AG04450 (cell line): Measurements from ENCODE around the gene DKKL1. TPM values are rescaled to one million over a fixed set of nuclear protein-coding genes. Genes with fewer than 3 reads are reported as not detected.

ENCODE experiments used
- CTCF ChIA-PET: fragments of 300-600, 350-600 bp; formaldehyde crosslinking; extraction: SDS; loops from one replicate; lab custom pipeline; 2022; ENCODE audit warnings: antibody characterized with exemption, inconsistent platforms; lab: Charles Lee
- POLR2A ChIA-PET: fragments of 350-600 bp; formaldehyde crosslinking; extraction: SDS; loops from one replicate; lab custom pipeline; 2021; ENCODE audit warnings: antibody characterized with exemption, inconsistent platforms; lab: Yijun Ruan, JAX
- DNase-seq: peaks from one replicate; pipeline ENCODE4 v3.0.0-alpha.2; 2011; ENCODE audit warnings: low read depth, low spot score
- H3K27ac ChIP-seq: one replicate; pipeline ENCODE4 v1.5.1; 2012; ENCODE audit warnings: low read depth, low read length, control low read depth
- H3K27me3 ChIP-seq: one replicate; pipeline ENCODE4 v1.6.0; 2012; ENCODE audit warnings: low read length; ENCODE audit not compliant: control insufficient read depth, insufficient read depth
- H3K4me3 ChIP-seq: 2 replicates; pipeline ENCODE4 v1.5.1; 2011; ENCODE audit warnings: mild to moderate bottlenecking, low read depth, low read length, control low read depth
- H3K9me3 ChIP-seq: 2 replicates; pipeline ENCODE4 v1.5.1; 2012; ENCODE audit warnings: low read length; ENCODE audit not compliant: control insufficient read depth, insufficient read depth
- polyA plus RNA-seq: library from polyadenylated mRNA; depleted of rRNA; stranded (reverse); fragments of >200 nt; gene quantifications from 2 replicates; pipeline ENCODE4 v1.2.3, GENCODE V29; 2011
- TF ChIP-seq, protein P1 (sequence below): IDR thresholded peaks from 2 replicates; pipeline ENCODE4 v1.5.1; 2011; ENCODE audit warnings: low read depth, low read length, control low read depth, inconsistent platforms

DKKL1 gene
- polyA plus RNA-seq, 1 experiment, result 0.14 TPM

DNA sequence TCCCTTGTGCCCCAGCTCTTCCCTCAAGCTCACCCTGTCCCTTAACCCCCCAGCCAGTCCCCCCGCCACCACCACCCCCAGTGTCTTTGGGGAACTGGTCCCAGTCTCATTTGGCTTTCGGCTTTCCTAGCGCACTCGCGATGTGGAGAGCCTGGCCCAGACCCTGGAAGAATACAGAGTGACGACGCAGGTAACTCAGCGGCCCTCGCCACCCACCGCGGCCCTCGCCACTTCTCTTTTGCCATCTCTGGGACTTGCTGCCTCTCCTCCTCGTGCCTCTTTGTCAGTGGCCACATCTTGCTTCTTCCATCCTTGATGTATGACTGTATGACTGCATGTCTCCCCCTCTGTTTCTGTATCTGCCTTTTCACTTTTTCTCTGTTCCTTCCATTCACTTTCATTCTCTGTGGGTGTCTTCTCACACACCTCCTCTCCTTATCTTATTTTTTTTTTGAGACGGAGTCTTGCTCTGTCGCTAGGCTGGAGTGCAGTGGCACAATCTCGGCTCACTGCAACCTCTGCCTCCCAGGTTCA lies 43.9 kb downstream of the DKKL1 start:
- Histone ChIP-seq H3K27ac (no peak overlapping the region), H3K4me3 (no peak overlapping the region), H3K9me3 (no peaks in the 10 kb centered on the region), H3K27me3 (peaks cover 22% of the 10 kb centered on the region)
- TF ChIP-seq, protein P1, sequence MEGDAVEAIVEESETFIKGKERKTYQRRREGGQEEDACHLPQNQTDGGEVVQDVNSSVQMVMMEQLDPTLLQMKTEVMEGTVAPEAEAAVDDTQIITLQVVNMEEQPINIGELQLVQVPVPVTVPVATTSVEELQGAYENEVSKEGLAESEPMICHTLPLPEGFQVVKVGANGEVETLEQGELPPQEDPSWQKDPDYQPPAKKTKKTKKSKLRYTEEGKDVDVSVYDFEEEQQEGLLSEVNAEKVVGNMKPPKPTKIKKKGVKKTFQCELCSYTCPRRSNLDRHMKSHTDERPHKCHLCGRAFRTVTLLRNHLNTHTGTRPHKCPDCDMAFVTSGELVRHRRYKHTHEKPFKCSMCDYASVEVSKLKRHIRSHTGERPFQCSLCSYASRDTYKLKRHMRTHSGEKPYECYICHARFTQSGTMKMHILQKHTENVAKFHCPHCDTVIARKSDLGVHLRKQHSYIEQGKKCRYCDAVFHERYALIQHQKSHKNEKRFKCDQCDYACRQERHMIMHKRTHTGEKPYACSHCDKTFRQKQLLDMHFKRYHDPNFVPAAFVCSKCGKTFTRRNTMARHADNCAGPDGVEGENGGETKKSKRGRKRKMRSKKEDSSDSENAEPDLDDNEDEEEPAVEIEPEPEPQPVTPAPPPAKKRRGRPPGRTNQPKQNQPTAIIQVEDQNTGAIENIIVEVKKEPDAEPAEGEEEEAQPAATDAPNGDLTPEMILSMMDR, result no peak
- CTCF ChIA-PET, result no interaction called here
- DNase-seq, result no peak
- POLR2A ChIA-PET, result no interaction called here

DNA sequence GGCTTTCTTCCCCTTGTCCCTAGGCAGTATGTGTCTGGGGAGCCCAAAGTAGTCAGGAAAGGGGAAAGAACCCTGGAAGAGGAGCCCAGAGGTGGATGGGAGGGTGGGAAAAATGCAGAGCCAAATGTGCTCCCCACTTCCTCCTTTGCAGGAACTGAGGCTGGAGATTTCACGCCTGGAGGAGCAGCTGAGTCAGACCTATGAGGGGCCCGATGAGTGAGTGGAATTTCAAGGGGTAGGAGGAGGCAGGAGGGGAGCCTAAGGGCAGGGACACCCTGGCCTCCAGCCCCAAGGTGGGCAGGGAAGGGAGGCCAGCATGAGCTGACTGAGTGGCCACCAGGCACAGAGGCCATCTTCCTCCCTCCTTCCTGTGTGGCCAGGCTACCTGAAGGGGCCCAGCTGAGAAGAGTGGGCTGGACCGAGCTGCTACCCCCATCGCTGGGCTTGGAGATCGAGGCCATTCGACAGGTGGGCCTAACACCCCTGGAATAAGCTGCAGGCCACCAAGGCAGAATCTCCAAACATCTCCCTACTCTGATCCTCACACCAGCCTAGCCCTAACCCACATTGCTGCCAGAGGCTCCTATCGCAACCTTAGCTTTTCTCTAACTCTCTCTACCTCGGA lies 45.3 kb downstream of the DKKL1 start:
- CTCF ChIA-PET, result interaction anchor here (0.6 kb wide), 1 partner anchor 415 kb away, joined by 4 read pairs; the partner anchor contains the start of gene RUVBL2
- no peak overlapping the region for H3K27ac ChIP-seq

DNA sequence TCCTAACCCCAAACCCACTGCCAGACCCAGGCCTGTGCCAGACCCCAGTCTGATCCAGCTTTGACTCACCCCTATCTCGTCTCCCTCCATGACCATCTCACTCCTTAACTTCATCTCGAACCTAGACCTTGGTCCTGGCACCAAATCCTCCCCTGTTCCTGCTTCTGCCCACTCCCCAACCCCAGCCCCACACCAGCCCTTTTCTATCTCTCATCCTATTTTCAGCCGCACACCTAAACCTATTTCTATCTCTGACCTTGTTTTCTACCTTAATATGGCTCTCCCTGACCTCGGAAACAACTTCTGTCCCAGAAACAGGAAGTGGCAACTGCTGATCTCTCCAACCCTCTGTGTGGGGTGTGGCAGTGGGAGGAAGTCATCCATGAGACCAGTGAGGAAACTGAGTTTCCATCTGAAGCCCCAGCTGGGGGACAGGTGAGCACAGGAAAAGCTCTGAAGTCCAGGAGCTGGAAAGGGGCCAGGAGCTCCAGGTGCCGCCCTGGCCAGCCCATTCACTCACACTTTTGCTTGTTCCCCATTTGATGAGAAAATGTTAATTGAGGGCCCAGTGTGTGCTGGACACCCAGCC lies 45.9 kb downstream of the DKKL1 start:
- Histone ChIP-seq H3K9me3 (no peaks in the 10 kb centered on the region), H3K4me3 (no peak overlapping the region), H3K27ac (no peak overlapping the region), H3K27me3 (peaks cover 22% of the 10 kb centered on the region)
- ChIA-PET CTCF (no interaction called here), POLR2A (no interaction called here)
- no peak for DNase-seq
- TF ChIP-seq, protein P1, result no peak

More for the DNA sequence above, 45.3 kb downstream of the DKKL1 start:
- H3K4me3 ChIP-seq, result no peak overlapping the region
- POLR2A ChIA-PET, result no interaction called here
- H3K27me3 ChIP-seq, result peaks cover 22% of the 10 kb centered on the region
- no peak for DNase-seq
- H3K9me3 ChIP-seq, result no peaks in the 10 kb centered on the region
- TF ChIP-seq, protein P1, result no peak

DNA sequence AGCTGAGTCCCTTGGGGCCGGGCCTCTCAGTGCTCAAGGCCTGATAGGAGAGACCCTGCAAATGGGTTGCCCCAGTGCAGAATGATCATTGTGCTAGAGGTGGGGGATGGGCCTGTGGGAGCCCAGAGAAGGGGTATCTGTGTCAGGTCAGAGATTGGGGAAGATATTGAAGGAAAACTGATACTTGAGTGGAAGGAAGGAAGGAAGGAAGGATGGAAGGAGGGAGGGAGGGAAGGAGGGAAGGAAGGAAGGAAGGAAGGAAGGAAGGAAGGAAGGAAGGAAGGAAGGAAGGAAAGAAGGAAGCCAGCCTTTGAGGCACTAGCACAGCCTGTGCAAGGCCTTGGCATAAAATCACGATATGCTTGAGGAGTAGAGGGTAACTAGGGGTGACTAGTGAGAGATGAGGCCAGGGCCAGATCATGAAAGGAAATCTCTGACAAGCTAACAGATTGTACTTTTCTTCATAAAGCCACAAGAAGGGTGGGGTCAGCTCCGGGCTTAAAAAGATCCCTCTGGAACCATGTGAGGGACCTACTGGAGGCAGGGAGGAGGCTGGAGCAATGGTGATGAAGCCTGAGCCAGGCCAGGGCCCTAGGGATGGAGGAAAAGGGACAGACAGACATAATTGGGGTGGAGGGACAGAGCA lies 48.1 kb downstream of the DKKL1 start:
- no peak for DNase-seq
- TF ChIP-seq, protein P1, result no peak
- ChIA-PET POLR2A (no interaction called here), CTCF (interaction anchor here (1.0 to 1.2 kb wide), 2 partner anchors 21 to 185 kb away, joined by 3 to 4 read pairs; no protein-coding TSS in a partner anchor)
- Histone ChIP-seq H3K4me3 (no peak overlapping the region), H3K27me3 (peaks cover 28% of the 10 kb centered on the region), H3K9me3 (no peaks in the 10 kb centered on the region), H3K27ac (no peak overlapping the region)

DNA sequence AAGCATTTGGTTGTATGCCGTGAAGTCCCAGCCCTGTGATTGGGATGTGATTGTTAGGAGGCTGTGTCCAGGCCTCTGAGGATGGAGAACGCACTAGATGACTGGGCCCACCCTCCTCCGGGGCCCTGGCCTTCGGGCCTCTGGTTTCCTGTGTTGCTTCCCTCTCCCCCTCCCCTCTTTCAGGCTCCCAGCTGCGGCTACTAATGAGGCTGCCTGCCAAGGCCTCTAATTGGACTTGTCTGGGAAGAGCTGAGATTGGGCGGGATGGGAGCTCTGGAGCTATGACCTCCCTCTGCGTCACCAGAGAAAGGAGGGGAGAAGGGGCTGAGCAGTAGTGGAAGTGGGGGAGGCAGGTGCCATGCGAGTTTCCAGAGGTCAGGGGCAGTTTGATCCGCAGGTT lies 49.7 kb downstream of the DKKL1 start:
- CTCF ChIA-PET, result no interaction called here
- DNase-seq, result no peak

More for the DNA sequence above, 49.7 kb downstream of the DKKL1 start:
- TF ChIP-seq, protein P1, result no peak
- H3K27me3 ChIP-seq, result peaks cover 33% of the 10 kb centered on the region
- no peaks in the 10 kb centered on the region for H3K9me3 ChIP-seq
- H3K27ac ChIP-seq, result no peak overlapping the region
- no peak overlapping the region for H3K4me3 ChIP-seq
- POLR2A ChIA-PET, result no interaction called here
